ENCODE measurements around the gene NDUFAB1.
"Not testable (repeated sequence)": the region's sequence is repeated elsewhere in the genome, so short reads cannot be mapped to it uniquely, and the experiment has no call there.

The NDUFAB1 gene

DNA sequence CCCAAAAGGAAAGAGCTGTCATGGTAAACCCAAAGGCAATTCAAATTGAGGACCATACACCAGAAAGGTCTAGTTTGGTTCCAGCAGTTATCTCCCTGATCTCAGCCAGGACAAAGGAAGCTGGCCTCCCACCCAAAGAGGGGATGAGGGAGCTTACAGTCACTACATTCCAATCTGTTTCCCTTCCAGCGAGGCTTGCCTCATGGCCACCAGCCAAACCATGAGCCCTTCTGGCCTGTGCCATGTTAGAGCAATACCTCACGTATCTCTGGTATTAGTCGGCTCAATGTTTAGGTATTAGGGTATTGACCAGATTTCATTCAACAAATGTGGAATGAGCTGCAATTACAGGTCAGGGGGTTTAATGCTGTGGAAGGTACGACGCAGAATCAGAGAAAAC, 8.4 kb downstream of the NDUFAB1 start:
- TF ChIP-seq POLR2AphosphoS5 (IDR thresholded peaks at IDR 0.05; ENCODE audit: low read depth, low read length) (no peak), SPI1 (IDR thresholded peaks at IDR 0.05; ENCODE audit: low read depth, low read length) (no peak), POLR2A (IDR thresholded peaks at IDR 0.05; ENCODE audit: low read depth, low read length) (no peak), TAF1 (IDR thresholded peaks at IDR 0.05; ENCODE audit: low read depth, low read length) (no peak), PAX5 (IDR thresholded peaks at IDR 0.05; ENCODE audit: insufficient read depth, low read length, severe bottlenecking) (no peak), POU2F2 (IDR thresholded peaks at IDR 0.05; ENCODE audit: low read depth, low read length) (no peak)
- no peak for FAIRE-seq
- no peak for DNase-seq (ENCODE audit: insufficient read length, low spot score)

GRCh38 chr16:23584186-23585076, 11.7 kb downstream of the NDUFAB1 start:
- TF ChIP-seq POU2F2 (IDR thresholded peaks at IDR 0.05; ENCODE audit: low read depth, low read length), result no peak
- no peak for TF ChIP-seq POLR2A (IDR thresholded peaks at IDR 0.05; ENCODE audit: low read depth, low read length)
- no peak for TF ChIP-seq TAF1 (IDR thresholded peaks at IDR 0.05; ENCODE audit: low read depth, low read length)
- TF ChIP-seq PAX5 (IDR thresholded peaks at IDR 0.05; ENCODE audit: insufficient read depth, low read length, severe bottlenecking), result no peak
- TF ChIP-seq POLR2AphosphoS5 (IDR thresholded peaks at IDR 0.05; ENCODE audit: low read depth, low read length), result no peak
- no peak for TF ChIP-seq SPI1 (IDR thresholded peaks at IDR 0.05; ENCODE audit: low read depth, low read length)
- DNase-seq (ENCODE audit: insufficient read length, low spot score) (no peak), FAIRE-seq (no peak)

GRCh38 chr16:23583271-23583670, 12.8 kb downstream of the NDUFAB1 start:
- not testable (repeated sequence) for FAIRE-seq; DNase-seq (ENCODE audit: insufficient read length, low spot score)

DNA sequence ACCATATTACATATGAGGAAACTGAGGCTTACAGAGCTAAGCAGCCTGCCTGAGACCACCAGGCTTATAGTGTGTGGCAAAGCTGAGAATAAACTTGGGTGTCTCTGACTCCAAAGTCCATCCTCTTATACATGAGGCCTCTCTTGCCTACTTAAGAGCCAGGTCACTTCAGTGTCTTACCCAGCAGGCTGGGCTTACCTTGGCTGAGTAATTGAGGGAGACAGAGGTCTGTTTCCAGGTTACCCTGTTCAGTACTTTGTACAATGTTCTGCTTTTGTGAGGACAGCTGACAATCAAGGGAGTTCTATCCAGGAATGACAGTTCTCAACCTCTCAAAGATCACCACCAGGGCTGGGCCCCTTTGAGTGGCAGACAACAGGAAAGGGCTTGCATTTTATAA, 14.4 kb downstream of the NDUFAB1 start:
- TF ChIP-seq POU2F2 (IDR thresholded peaks at IDR 0.05; ENCODE audit: low read depth, low read length) (no peak), POLR2AphosphoS5 (IDR thresholded peaks at IDR 0.05; ENCODE audit: low read depth, low read length) (no peak), PAX5 (IDR thresholded peaks at IDR 0.05; ENCODE audit: insufficient read depth, low read length, severe bottlenecking) (no peak), SPI1 (IDR thresholded peaks at IDR 0.05; ENCODE audit: low read depth, low read length) (no peak), POLR2A (IDR thresholded peaks at IDR 0.05; ENCODE audit: low read depth, low read length) (no peak), TAF1 (IDR thresholded peaks at IDR 0.05; ENCODE audit: low read depth, low read length) (no peak)
- DNase-seq (ENCODE audit: insufficient read length, low spot score) (no peak), FAIRE-seq (no peak)

DNA sequence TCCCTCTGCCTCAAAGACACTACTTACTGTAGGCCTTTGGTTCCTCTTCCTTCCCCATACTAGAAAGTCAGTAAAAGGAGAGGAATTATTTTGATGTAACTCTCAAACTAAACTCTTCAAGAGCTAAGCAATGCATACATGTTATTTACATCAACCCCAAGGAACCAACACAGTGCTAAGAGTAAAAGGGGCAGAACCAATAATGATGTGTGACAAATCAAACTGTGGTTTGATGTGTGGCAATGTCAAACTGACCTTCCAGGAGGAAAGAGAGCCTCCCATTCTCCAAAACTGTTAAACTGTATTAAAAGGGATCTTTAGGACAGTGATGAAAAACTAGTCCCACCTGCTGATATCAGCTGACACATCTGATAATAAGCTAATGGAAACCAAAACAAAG, 15.7 kb downstream of the NDUFAB1 start:
- DNase-seq (ENCODE audit: insufficient read length, low spot score) (no peak), FAIRE-seq (no peak)
- TF ChIP-seq POU2F2 (IDR thresholded peaks at IDR 0.05; ENCODE audit: low read depth, low read length), result no peak

DNA sequence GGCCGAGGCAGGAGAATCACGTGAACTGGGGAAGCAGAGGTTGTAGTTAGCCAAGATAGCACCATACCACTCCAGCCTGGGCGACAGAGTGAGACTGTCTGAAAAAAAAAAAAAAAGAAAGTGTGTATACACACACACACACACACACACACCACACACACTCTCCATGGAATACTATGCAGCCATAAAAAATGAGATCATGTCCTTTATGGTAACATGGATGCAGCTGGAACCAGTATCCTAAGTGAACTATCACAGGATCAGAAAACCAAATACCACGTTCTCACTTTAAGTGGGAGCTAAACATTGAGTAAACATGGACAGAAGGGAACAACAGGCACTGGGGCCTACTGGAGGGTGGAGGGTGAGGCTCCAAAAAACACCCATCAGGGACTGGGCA, 16.7 kb downstream of the NDUFAB1 start:
- FAIRE-seq (no peak), DNase-seq (ENCODE audit: insufficient read length, low spot score) (no peak)
- TF ChIP-seq SPI1 (IDR thresholded peaks at IDR 0.05; ENCODE audit: low read depth, low read length) (no peak), POLR2A (IDR thresholded peaks at IDR 0.05; ENCODE audit: low read depth, low read length) (no peak), PAX5 (IDR thresholded peaks at IDR 0.05; ENCODE audit: insufficient read depth, low read length, severe bottlenecking) (no peak), TAF1 (IDR thresholded peaks at IDR 0.05; ENCODE audit: low read depth, low read length) (no peak), POLR2AphosphoS5 (IDR thresholded peaks at IDR 0.05; ENCODE audit: low read depth, low read length) (no peak), POU2F2 (IDR thresholded peaks at IDR 0.05; ENCODE audit: low read depth, low read length) (no peak)

GRCh38 chr16:23578101-23578830, 17.9 kb downstream of the NDUFAB1 start:
- no peak for TF ChIP-seq POU2F2 (IDR thresholded peaks at IDR 0.05; ENCODE audit: low read depth, low read length)
- no peak for TF ChIP-seq PAX5 (IDR thresholded peaks at IDR 0.05; ENCODE audit: insufficient read depth, low read length, severe bottlenecking)
- no peak for TF ChIP-seq TAF1 (IDR thresholded peaks at IDR 0.05; ENCODE audit: low read depth, low read length)
- no peak for TF ChIP-seq POLR2AphosphoS5 (IDR thresholded peaks at IDR 0.05; ENCODE audit: low read depth, low read length)
- no peak for TF ChIP-seq SPI1 (IDR thresholded peaks at IDR 0.05; ENCODE audit: low read depth, low read length)
- TF ChIP-seq POLR2A (IDR thresholded peaks at IDR 0.05; ENCODE audit: low read depth, low read length), result no peak
- no peak for FAIRE-seq
- DNase-seq (ENCODE audit: insufficient read length, low spot score), result no peak

DNA sequence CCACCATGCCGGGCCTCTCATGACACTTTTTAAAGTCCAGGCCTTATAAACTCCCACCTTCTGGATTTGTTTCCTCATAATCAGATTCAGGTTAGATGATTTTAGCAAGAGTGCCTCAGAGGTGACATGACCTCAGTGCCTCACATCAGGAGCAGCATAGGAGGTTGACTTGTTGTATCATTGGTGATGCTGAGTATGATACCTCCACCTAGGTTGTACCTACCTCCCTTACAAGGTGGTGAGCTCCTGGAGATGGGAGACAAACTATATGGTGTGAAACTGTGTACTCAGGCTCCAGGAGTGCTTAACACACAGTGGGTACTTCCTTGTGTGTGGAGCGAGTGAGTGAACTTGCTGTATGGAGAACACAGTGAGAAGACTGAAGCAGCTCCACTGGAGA, 18.6 kb downstream of the NDUFAB1 start:
- no peak for FAIRE-seq

DNA sequence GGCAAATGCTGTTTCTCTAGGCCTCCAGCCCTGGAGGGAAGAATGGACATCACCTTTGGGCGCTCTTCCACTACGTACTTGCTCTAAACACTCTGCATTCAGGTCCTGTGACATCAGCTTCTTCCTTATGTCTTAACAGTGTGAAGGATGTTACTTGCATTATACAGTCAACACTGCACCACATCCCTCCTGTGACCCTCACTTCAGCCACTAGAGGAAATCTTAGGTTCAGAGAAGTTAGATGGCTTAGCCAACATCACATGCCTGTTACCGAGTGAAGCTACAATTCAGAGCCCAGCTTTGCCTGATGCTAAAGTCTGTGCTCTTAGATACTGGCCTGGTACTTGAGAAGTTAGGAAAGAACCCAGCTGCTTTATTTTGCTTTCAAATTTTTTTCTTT, 20.3 kb downstream of the NDUFAB1 start:
- FAIRE-seq, result no peak

More for the DNA sequence above, 18.6 kb downstream of the NDUFAB1 start:
- TF ChIP-seq POLR2A (IDR thresholded peaks at IDR 0.05; ENCODE audit: low read depth, low read length), result no peak
- TF ChIP-seq PAX5 (IDR thresholded peaks at IDR 0.05; ENCODE audit: insufficient read depth, low read length, severe bottlenecking), result no peak
- TF ChIP-seq TAF1 (IDR thresholded peaks at IDR 0.05; ENCODE audit: low read depth, low read length), result no peak
- no peak for TF ChIP-seq POLR2AphosphoS5 (IDR thresholded peaks at IDR 0.05; ENCODE audit: low read depth, low read length)
- no peak for TF ChIP-seq SPI1 (IDR thresholded peaks at IDR 0.05; ENCODE audit: low read depth, low read length)
- TF ChIP-seq POU2F2 (IDR thresholded peaks at IDR 0.05; ENCODE audit: low read depth, low read length), result no peak
- no peak for DNase-seq (ENCODE audit: insufficient read length, low spot score)

More for the DNA sequence above, 20.3 kb downstream of the NDUFAB1 start:
- TF ChIP-seq POLR2A (IDR thresholded peaks at IDR 0.05; ENCODE audit: low read depth, low read length), result no peak
- TF ChIP-seq POLR2AphosphoS5 (IDR thresholded peaks at IDR 0.05; ENCODE audit: low read depth, low read length), result no peak
- no peak for TF ChIP-seq PAX5 (IDR thresholded peaks at IDR 0.05; ENCODE audit: insufficient read depth, low read length, severe bottlenecking)
- no peak for TF ChIP-seq TAF1 (IDR thresholded peaks at IDR 0.05; ENCODE audit: low read depth, low read length)
- TF ChIP-seq SPI1 (IDR thresholded peaks at IDR 0.05; ENCODE audit: low read depth, low read length), result no peak
- no peak for TF ChIP-seq POU2F2 (IDR thresholded peaks at IDR 0.05; ENCODE audit: low read depth, low read length)
- DNase-seq (ENCODE audit: insufficient read length, low spot score), result no peak
